HCT116 (cell line): ENCODE data around the gene FAM111A.

Experiments used
- CBX3 ChIP-seq: IDR thresholded peaks from 2 replicates; pipeline ENCODE4 v1.6.1; 2012; ENCODE audit warnings: low read depth
- CTCF ChIP-seq, 3 experiments: fragments of 200-600 bp in 1 of 3; sonication (generic) in 1 of 3; IDR thresholded peaks in 2 of 3; conservative IDR thresholded peaks in 1 of 3; 2 replicates each; pipeline ENCODE4 v1.5.1; 2012 to 2017; ENCODE audit warnings: low read depth in 2 of 3, low read length in 2 of 3, antibody characterized with exemption in 1 of 3, borderline replicate concordance in 1 of 3, control low read depth in 1 of 3, mild to moderate bottlenecking in 1 of 3, mixed read lengths in 1 of 3, mixed run types in 1 of 3, moderate library complexity in 1 of 3; ENCODE audit not compliant: insufficient read depth in 1 of 3
- POLR2A ChIP-seq: IDR thresholded peaks from 2 replicates; pipeline ENCODE4 v1.7.0; 2011; ENCODE audit warnings: borderline replicate concordance; ENCODE audit not compliant: insufficient read depth, insufficient read length; ENCODE audit errors: extremely low read depth
- POLR2AphosphoS5 ChIP-seq: IDR thresholded peaks from 2 replicates; pipeline ENCODE4 v1.6.1; 2011; ENCODE audit warnings: mild to moderate bottlenecking, low read depth, low read length, moderate library complexity
- RAD21 ChIP-seq: IDR thresholded peaks from 2 replicates; pipeline ENCODE4 v1.6.1; 2012; ENCODE audit warnings: low read depth, mild to moderate bottlenecking
- TF ChIP-seq, protein P1 (sequence below): IDR thresholded peaks from 2 replicates; pipeline ENCODE4 v1.6.1; 2012; ENCODE audit warnings: low read depth

DNA sequence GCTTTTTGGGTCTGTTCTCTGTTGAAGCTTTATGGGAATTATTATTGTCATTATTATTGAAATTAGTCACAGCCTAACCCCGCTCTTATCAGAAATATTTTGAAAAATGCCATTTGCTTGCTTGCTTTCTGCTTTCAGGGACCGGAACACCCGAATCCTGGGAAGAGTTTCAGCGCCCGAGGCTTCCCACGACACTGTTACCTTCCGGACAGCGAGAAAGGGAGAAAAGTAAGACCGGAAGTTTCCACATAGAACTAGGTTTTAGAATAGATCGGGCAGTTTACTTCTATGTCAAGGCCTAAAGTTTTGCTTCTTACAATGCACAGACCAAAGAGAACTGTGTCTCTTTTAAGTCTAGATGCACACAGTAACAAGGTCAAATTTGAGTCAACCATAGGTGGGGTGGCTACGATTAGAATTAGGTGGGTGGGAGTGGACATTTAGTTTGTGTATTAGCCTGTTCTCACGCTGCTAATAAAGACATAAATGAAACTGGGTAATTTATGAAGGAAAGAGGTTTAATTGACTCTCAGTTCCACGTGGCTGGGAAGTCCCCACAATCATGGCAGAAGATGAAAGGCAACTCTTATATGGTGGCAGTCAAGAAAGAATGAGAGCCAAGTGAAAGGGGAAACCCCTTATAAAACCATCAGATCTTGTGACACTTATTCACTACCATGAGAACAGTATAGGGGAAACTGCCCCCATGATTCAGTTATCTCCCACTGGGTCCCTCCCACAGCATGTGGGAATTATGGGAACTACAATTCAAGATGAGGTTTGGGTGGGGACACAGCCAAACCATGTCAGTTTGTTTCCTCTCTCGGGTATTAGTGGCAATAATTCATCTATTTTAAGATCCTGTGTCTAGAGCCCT lies 57.1 kb downstream of the FAM111A start:
- TF ChIP-seq CTCF (IDR thresholded peaks at IDR 0.05 in 2 of 3, conservative IDR thresholded peaks at IDR 0.05 in 1 of 3; ENCODE audit: borderline replicate concordance in 1 of 3, insufficient read depth in 1 of 3, low read depth in 2 of 3, low read length in 2 of 3) = no peak
- TF ChIP-seq POLR2A = no peak
- TF ChIP-seq, protein P1, sequence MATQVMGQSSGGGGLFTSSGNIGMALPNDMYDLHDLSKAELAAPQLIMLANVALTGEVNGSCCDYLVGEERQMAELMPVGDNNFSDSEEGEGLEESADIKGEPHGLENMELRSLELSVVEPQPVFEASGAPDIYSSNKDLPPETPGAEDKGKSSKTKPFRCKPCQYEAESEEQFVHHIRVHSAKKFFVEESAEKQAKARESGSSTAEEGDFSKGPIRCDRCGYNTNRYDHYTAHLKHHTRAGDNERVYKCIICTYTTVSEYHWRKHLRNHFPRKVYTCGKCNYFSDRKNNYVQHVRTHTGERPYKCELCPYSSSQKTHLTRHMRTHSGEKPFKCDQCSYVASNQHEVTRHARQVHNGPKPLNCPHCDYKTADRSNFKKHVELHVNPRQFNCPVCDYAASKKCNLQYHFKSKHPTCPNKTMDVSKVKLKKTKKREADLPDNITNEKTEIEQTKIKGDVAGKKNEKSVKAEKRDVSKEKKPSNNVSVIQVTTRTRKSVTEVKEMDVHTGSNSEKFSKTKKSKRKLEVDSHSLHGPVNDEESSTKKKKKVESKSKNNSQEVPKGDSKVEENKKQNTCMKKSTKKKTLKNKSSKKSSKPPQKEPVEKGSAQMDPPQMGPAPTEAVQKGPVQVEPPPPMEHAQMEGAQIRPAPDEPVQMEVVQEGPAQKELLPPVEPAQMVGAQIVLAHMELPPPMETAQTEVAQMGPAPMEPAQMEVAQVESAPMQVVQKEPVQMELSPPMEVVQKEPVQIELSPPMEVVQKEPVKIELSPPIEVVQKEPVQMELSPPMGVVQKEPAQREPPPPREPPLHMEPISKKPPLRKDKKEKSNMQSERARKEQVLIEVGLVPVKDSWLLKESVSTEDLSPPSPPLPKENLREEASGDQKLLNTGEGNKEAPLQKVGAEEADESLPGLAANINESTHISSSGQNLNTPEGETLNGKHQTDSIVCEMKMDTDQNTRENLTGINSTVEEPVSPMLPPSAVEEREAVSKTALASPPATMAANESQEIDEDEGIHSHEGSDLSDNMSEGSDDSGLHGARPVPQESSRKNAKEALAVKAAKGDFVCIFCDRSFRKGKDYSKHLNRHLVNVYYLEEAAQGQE = no peak
- no peak for TF ChIP-seq RAD21
- no peak for TF ChIP-seq POLR2AphosphoS5
- no peak for TF ChIP-seq CBX3
